MM.1S (cell line): ENCODE data around the gene CREM.
"Not testable (repeated sequence)": the region's sequence is repeated elsewhere in the genome, so short reads cannot be mapped to it uniquely, and the experiment has no call there.

Experiments used
- DNase-seq: peaks from one replicate; pipeline ENCODE4 v3.0.0-alpha.2; 2015
- H2AFZ ChIP-seq: fragments of 300-600 bp; sonication (generic); 2 replicates; pipeline ENCODE4 v1.6.0; 2016; ENCODE audit warnings: antibody characterized with exemption, low read length
- H3F3A ChIP-seq: fragments of 300-600 bp; sonication (generic); 2 replicates; pipeline ENCODE4 v1.6.1; 2016; ENCODE audit warnings: mild to moderate bottlenecking, antibody characterized with exemption, low read length, moderate library complexity, mixed read lengths; ENCODE audit not compliant: insufficient read depth
- H3K27ac ChIP-seq: fragments of 300-600 bp; sonication (generic); 2 replicates; pipeline ENCODE4 v1.5.1; 2016; ENCODE audit warnings: mild to moderate bottlenecking, low read length
- H3K27me3 ChIP-seq: fragments of 300-600 bp; sonication (generic); replicated peaks from 2 replicates; pipeline ENCODE4 v1.6.0; 2016; ENCODE audit warnings: low read length; ENCODE audit not compliant: insufficient read depth
- H3K36me3 ChIP-seq: fragments of 300-600 bp; sonication (generic); replicated peaks from 2 replicates; pipeline ENCODE4 v1.6.1; 2016; ENCODE audit warnings: mild to moderate bottlenecking, low read length, mixed read lengths; ENCODE audit not compliant: insufficient read depth
- H3K4me1 ChIP-seq: fragments of 300-600 bp; sonication (generic); 2 replicates; pipeline ENCODE4 v1.6.1; 2016; ENCODE audit warnings: low read length, mixed read lengths
- H3K4me2 ChIP-seq: fragments of 300-600 bp; sonication (generic); 2 replicates; pipeline ENCODE4 v1.6.0; 2016; ENCODE audit warnings: low read depth, low read length
- H3K4me3 ChIP-seq: fragments of 300-600 bp; sonication (generic); 2 replicates; pipeline ENCODE4 v1.5.1; 2016; ENCODE audit warnings: low read length, mixed read lengths
- H3K79me2 ChIP-seq: fragments of 300-600 bp; sonication (generic); 2 replicates; pipeline ENCODE4 v1.6.1; 2016; ENCODE audit warnings: mixed run types, low read length, mixed read lengths
- H3K9ac ChIP-seq: fragments of 300-600 bp; sonication (generic); 2 replicates; pipeline ENCODE4 v1.6.1; 2016; ENCODE audit warnings: low read length, mixed read lengths
- H3K9me2 ChIP-seq: fragments of 300-600 bp; sonication (generic); replicated peaks from 2 replicates; pipeline ENCODE4 v1.6.1; 2016; ENCODE audit warnings: mild to moderate bottlenecking, low read length, mixed read lengths; ENCODE audit not compliant: insufficient read depth
- H3K9me3 ChIP-seq: fragments of 300-600 bp; sonication (generic); replicated peaks from 2 replicates; pipeline ENCODE4 v1.6.1; 2016; ENCODE audit warnings: mild to moderate bottlenecking, low read length, mixed read lengths; ENCODE audit not compliant: insufficient read depth
- H4K20me1 ChIP-seq: fragments of 300-600 bp; sonication (generic); 2 replicates; pipeline ENCODE4 v1.6.1; 2016; ENCODE audit warnings: mild to moderate bottlenecking, low read length, moderate library complexity, mixed read lengths; ENCODE audit not compliant: insufficient read depth
- CTCF ChIP-seq: fragments of 300-600 bp; sonication (generic); IDR thresholded peaks from 2 replicates; pipeline ENCODE4 v1.5.1; 2016; ENCODE audit warnings: antibody characterized with exemption, low read length, mixed read lengths
- EZH2 ChIP-seq: fragments of 300-600 bp; sonication (generic); optimal IDR thresholded peaks from 2 replicates; pipeline ENCODE3; 2017; ENCODE audit warnings: low read depth, mild to moderate bottlenecking, antibody characterized with exemption, low read length, mixed read lengths
- EZH2phosphoT487 ChIP-seq: fragments of 300-600 bp; sonication (generic); IDR thresholded peaks from 2 replicates; pipeline ENCODE4 v1.6.1; 2018; ENCODE audit warnings: antibody characterized with exemption, low read length

Gene CREM

GRCh38 chr10:35216303-35216905 lies 89.8 kb downstream of the CREM start:
- Histone ChIP-seq H3K36me3 (no peaks in the 10 kb centered on the region), H4K20me1 (no peaks in the 10 kb centered on the region), H2AFZ (no peak overlapping the region), H3K4me2 (no peak overlapping the region), H3K4me1 (no peaks in the 10 kb centered on the region), H3K27me3 (no peaks in the 10 kb centered on the region), H3K4me3 (no peak overlapping the region), H3K27ac (no peak overlapping the region), H3K79me2 (no peaks in the 10 kb centered on the region), H3K9ac (no peak overlapping the region), H3F3A (no peaks in the 10 kb centered on the region), H3K9me2 (no peaks in the 10 kb centered on the region), H3K9me3 (no peaks in the 10 kb centered on the region)
- TF ChIP-seq EZH2phosphoT487, result no peak
- TF ChIP-seq CTCF, result no peak
- TF ChIP-seq EZH2, result no peak
- DNase-seq, result no peak

GRCh38 chr10:35216956-35217355 lies 90.3 kb downstream of the CREM start:
- not testable (repeated sequence) for H3K9me3 ChIP-seq, H3K9me2 ChIP-seq, H3K79me2 ChIP-seq, H2AFZ ChIP-seq, H4K20me1 ChIP-seq, H3K4me3 ChIP-seq, H3F3A ChIP-seq, H3K4me2 ChIP-seq, H3K4me1 ChIP-seq, H3K9ac ChIP-seq, DNase-seq, H3K27ac ChIP-seq, H3K27me3 ChIP-seq, H3K36me3 ChIP-seq

- no peaks in the 10 kb centered on the region for H3F3A ChIP-seq
- DNase-seq, result no peak
- no peak overlapping the region for H3K4me2 ChIP-seq
- no peaks in the 10 kb centered on the region for H3K27me3 ChIP-seq
- H3K36me3 ChIP-seq, result no peaks in the 10 kb centered on the region
- no peak overlapping the region for H3K4me3 ChIP-seq
- no peaks in the 10 kb centered on the region for H3K4me1 ChIP-seq
- H3K9me3 ChIP-seq, result no peaks in the 10 kb centered on the region
- H2AFZ ChIP-seq, result no peak overlapping the region
- no peak overlapping the region for H3K27ac ChIP-seq
- no peaks in the 10 kb centered on the region for H4K20me1 ChIP-seq
- no peaks in the 10 kb centered on the region for H3K9me2 ChIP-seq
- no peak overlapping the region for H3K9ac ChIP-seq
- TF ChIP-seq EZH2 (no peak), CTCF (no peak), EZH2phosphoT487 (no peak)
- H3K79me2 ChIP-seq, result no peaks in the 10 kb centered on the region
These were observed 90.8 kb downstream of the CREM start for GRCh38 chr10:35217455-35217854.

GRCh38 chr10:35218339-35218955 lies 91.8 kb downstream of the CREM start:
- 0 out of 2 replicates have a peak overlapping the region, but pooled peaks have one; percentile 57 for H2AFZ ChIP-seq
- no peaks in the 10 kb centered on the region for H3K27me3 ChIP-seq
- peak; percentile 84 for DNase-seq
- no peaks in the 10 kb centered on the region for H3K79me2 ChIP-seq
- H3K4me3 ChIP-seq, result no peak overlapping the region
- no peaks in the 10 kb centered on the region for H3K4me1 ChIP-seq
- no peak for TF ChIP-seq EZH2
- peak; percentile 79 for TF ChIP-seq CTCF
- no peaks in the 10 kb centered on the region for H3K9me2 ChIP-seq
- H3K36me3 ChIP-seq, result no peaks in the 10 kb centered on the region
- no peaks in the 10 kb centered on the region for H3F3A ChIP-seq
- H3K4me2 ChIP-seq, result no peak overlapping the region
- H3K27ac ChIP-seq, result no peak overlapping the region
- no peak overlapping the region for H3K9ac ChIP-seq
- no peaks in the 10 kb centered on the region for H4K20me1 ChIP-seq
- no peaks in the 10 kb centered on the region for H3K9me3 ChIP-seq
